Fibroblast of lung (primary cell): Measurements from ENCODE around the gene CCDC85C.

ENCODE experiments used
- EZH2 ChIP-seq: IDR thresholded peaks from 2 replicates; pipeline ENCODE4 v1.5.1; 2012; ENCODE audit warnings: low read length, control low read depth, mild to moderate bottlenecking; ENCODE audit errors: missing control alignments
- TF ChIP-seq, protein P1 (sequence below), 2 donors: IDR thresholded peaks in 1 of 2; conservative IDR thresholded peaks in 1 of 2; 1 replicate in 1 of 2; 2 replicates in 1 of 2; pipeline ENCODE4 v1.5.1; 2011 to 2012; ENCODE audit warnings: low read length in 2 of 2, control low read depth in 1 of 2, inconsistent platforms in 1 of 2, low read depth in 1 of 2, mild to moderate bottlenecking in 1 of 2

DNA sequence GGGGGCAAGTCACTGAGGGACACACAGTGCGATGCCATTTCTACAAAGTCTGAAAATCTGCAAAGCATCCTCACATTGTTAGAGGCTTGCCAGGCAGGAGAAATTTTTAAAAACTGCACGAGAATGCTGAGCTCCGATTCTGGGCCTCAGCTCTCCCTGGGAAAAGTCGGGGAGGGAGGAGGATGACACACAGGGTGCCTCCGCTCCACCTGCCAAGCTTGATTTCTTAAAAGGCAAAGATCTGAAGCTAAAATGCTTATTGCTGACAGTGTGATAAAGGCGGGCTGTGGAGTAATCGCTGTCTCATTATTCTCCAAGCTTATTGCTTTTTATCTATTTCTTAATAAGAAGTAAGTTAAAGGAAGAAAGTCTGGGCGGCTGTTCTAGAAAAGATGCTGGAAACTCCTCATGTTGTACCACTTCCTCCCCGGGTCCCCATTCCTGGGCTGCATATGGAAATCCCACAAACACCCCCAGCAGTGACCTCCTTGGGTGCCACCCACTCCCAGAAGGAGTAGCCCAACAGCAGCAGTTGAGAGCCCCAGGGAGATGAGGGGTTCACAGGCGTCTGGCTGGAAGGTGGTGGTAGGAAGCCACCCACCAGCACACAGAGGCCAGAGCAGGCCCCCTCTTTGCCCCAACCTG, 55.0 kb downstream of the CCDC85C start:
- TF ChIP-seq, protein P1, sequence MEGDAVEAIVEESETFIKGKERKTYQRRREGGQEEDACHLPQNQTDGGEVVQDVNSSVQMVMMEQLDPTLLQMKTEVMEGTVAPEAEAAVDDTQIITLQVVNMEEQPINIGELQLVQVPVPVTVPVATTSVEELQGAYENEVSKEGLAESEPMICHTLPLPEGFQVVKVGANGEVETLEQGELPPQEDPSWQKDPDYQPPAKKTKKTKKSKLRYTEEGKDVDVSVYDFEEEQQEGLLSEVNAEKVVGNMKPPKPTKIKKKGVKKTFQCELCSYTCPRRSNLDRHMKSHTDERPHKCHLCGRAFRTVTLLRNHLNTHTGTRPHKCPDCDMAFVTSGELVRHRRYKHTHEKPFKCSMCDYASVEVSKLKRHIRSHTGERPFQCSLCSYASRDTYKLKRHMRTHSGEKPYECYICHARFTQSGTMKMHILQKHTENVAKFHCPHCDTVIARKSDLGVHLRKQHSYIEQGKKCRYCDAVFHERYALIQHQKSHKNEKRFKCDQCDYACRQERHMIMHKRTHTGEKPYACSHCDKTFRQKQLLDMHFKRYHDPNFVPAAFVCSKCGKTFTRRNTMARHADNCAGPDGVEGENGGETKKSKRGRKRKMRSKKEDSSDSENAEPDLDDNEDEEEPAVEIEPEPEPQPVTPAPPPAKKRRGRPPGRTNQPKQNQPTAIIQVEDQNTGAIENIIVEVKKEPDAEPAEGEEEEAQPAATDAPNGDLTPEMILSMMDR (conservative IDR thresholded peaks at IDR 0.05 in 1 of 2, IDR thresholded peaks at IDR 0.05 in 1 of 2; ENCODE audit: low read depth in 1 of 2, low read length in 2 of 2), result no peak
- TF ChIP-seq EZH2, result no peak
